GM19372 (cell line): ENCODE measurements around the gene CSNK1D.

Source experiments
- ATAC-seq: cut with Tn5 transposase; IDR thresholded peaks from one replicate; pipeline ENCODE4 v1.9.1; 2021; ENCODE audit warnings: mild to moderate bottlenecking, low read depth, moderate library complexity; ENCODE audit not compliant: unreplicated experiment

The CSNK1D gene

GRCh38 chr17:82311971-82312370 is 38.5 kb upstream of the CSNK1D start:
- ATAC-seq, result no peak

GRCh38 chr17:82310877-82311276 is 37.4 kb upstream of the CSNK1D start:
- ATAC-seq, result no peak

- no peak for ATAC-seq
Observed at GRCh38 chr17:82309656-82310570, 36.4 kb upstream of the CSNK1D start.

- no peak for ATAC-seq
Observed at GRCh38 chr17:82305727-82306300, 32.3 kb upstream of the CSNK1D start.

GRCh38 chr17:82304826-82305726 is 31.6 kb upstream of the CSNK1D start:
- no peak for ATAC-seq

- no peak for ATAC-seq
Observed at GRCh38 chr17:82303944-82304808, 30.7 kb upstream of the CSNK1D start.

- ATAC-seq, result no peak
Observed at GRCh38 chr17:82302991-82303943, 29.8 kb upstream of the CSNK1D start.

GRCh38 chr17:82302568-82302963 is 29.1 kb upstream of the CSNK1D start:
- ATAC-seq, result no peak

- ATAC-seq, result no peak
Observed at GRCh38 chr17:82301916-82302567, 28.5 kb upstream of the CSNK1D start.

GRCh38 chr17:82301300-82301915 is 27.9 kb upstream of the CSNK1D start:
- ATAC-seq, result no peak

- no peak for ATAC-seq
Observed at GRCh38 chr17:82300707-82301270, 27.3 kb upstream of the CSNK1D start.

- no peak for ATAC-seq
Observed at GRCh38 chr17:82300228-82300627, 26.7 kb upstream of the CSNK1D start.

GRCh38 chr17:82299452-82299851 is 26.0 kb upstream of the CSNK1D start:
- ATAC-seq, result no peak

GRCh38 chr17:82298538-82299421 is 25.3 kb upstream of the CSNK1D start:
- no peak for ATAC-seq

GRCh38 chr17:82297714-82298537 is 24.4 kb upstream of the CSNK1D start:
- ATAC-seq, result peak; percentile 34

- no peak for ATAC-seq
Observed at GRCh38 chr17:82297280-82297713, 23.8 kb upstream of the CSNK1D start.
